Endothelial cell of umbilical vein (primary cell): ENCODE data around the gene RBM28.

Source experiments
- EZH2 ChIP-seq: IDR thresholded peaks from 2 replicates; pipeline ENCODE4 v1.6.1; 2012; ENCODE audit warnings: borderline replicate concordance, low read depth, mild to moderate bottlenecking, moderate library complexity, low read length, inconsistent platforms; ENCODE audit not compliant: severe bottlenecking
- FOS ChIP-seq: IDR thresholded peaks from 2 replicates; pipeline ENCODE4 v1.6.1; 2011; ENCODE audit warnings: mild to moderate bottlenecking, low read length, moderate library complexity, borderline replicate concordance; ENCODE audit not compliant: insufficient read depth
- GATA2 ChIP-seq: IDR thresholded peaks from 2 replicates; pipeline ENCODE4 v1.7.0; 2011; ENCODE audit warnings: low read depth, mild to moderate bottlenecking, moderate library complexity, mixed read lengths, low read length; ENCODE audit not compliant: insufficient read length, insufficient read depth
- MYC ChIP-seq: IDR thresholded peaks from one replicate; pipeline ENCODE4 v1.6.1; 2011; ENCODE audit warnings: mild to moderate bottlenecking, low read depth, low read length
- POLR2A ChIP-seq: IDR thresholded peaks from 2 replicates; pipeline ENCODE4 v1.6.1; 2012; ENCODE audit warnings: low read depth, mild to moderate bottlenecking, control low read depth, low read length
- POLR2AphosphoS5 ChIP-seq: IDR thresholded peaks from 2 replicates; pipeline ENCODE4 v1.6.1; 2012; ENCODE audit warnings: low read depth, mild to moderate bottlenecking, control low read depth, low read length, moderate library complexity; ENCODE audit not compliant: insufficient read depth
- TF ChIP-seq, protein P1 (sequence below), 2 donors: IDR thresholded peaks; 1 replicate in 1 of 2; 2 replicates in 1 of 2; pipeline ENCODE4 v1.5.1; 2011; ENCODE audit warnings: low read length in 2 of 2, mild to moderate bottlenecking in 2 of 2, moderate library complexity in 2 of 2, control low read depth in 1 of 2, inconsistent platforms in 1 of 2, low read depth in 1 of 2; ENCODE audit not compliant: insufficient read depth in 1 of 2; ENCODE audit errors: extremely low read depth in 1 of 2

DNA sequence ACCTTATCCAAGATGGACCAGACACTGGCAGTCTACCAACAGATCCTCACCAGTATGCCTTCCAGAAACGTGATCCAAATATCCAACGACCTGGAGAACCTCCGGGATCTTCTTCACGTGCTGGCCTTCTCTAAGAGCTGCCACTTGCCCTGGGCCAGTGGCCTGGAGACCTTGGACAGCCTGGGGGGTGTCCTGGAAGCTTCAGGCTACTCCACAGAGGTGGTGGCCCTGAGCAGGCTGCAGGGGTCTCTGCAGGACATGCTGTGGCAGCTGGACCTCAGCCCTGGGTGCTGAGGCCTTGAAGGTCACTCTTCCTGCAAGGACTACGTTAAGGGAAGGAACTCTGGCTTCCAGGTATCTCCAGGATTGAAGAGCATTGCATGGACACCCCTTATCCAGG is 89.2 kb downstream of the RBM28 start:
- TF ChIP-seq EZH2 (no peak), GATA2 (no peak), POLR2A (no peak), POLR2AphosphoS5 (no peak), MYC (no peak), FOS (no peak)
- TF ChIP-seq, protein P1, sequence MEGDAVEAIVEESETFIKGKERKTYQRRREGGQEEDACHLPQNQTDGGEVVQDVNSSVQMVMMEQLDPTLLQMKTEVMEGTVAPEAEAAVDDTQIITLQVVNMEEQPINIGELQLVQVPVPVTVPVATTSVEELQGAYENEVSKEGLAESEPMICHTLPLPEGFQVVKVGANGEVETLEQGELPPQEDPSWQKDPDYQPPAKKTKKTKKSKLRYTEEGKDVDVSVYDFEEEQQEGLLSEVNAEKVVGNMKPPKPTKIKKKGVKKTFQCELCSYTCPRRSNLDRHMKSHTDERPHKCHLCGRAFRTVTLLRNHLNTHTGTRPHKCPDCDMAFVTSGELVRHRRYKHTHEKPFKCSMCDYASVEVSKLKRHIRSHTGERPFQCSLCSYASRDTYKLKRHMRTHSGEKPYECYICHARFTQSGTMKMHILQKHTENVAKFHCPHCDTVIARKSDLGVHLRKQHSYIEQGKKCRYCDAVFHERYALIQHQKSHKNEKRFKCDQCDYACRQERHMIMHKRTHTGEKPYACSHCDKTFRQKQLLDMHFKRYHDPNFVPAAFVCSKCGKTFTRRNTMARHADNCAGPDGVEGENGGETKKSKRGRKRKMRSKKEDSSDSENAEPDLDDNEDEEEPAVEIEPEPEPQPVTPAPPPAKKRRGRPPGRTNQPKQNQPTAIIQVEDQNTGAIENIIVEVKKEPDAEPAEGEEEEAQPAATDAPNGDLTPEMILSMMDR (IDR thresholded peaks at IDR 0.05; ENCODE audit: extremely low read depth in 1 of 2, insufficient read depth in 1 of 2, low read depth in 1 of 2, low read length in 2 of 2), result no peak
